H9 (cell line): Measurements from ENCODE around the gene CYTH3. TPM values are rescaled to one million over a fixed set of nuclear protein-coding genes. Genes with fewer than 3 reads are reported as not detected.

Experiments used
- DNase-seq: peaks from one replicate; pipeline ENCODE4 v3.0.0-alpha.2; 2017
- H2AFZ ChIP-seq: one replicate; pipeline ENCODE4 v1.6.1; 2013; ENCODE audit warnings: mild to moderate bottlenecking, low read length, control low read depth, moderate library complexity
- H2AK5ac ChIP-seq: 2 replicates; pipeline ENCODE4 v1.6.1; 2013; ENCODE audit warnings: low read length, control low read depth, mixed read lengths; ENCODE audit not compliant: insufficient read length
- H2BK120ac ChIP-seq: one replicate; pipeline ENCODE4 v1.6.1; 2013; ENCODE audit warnings: low read depth, mild to moderate bottlenecking, low read length, control low read depth, inconsistent platforms; ENCODE audit not compliant: poor library complexity, severe bottlenecking
- H2BK12ac ChIP-seq: 2 replicates; pipeline ENCODE4 v1.6.1; 2013; ENCODE audit warnings: low read length, control low read depth, mixed read lengths, low read depth; ENCODE audit not compliant: insufficient read length
- H2BK15ac ChIP-seq: 2 replicates; pipeline ENCODE4 v1.6.1; 2013; ENCODE audit warnings: low read depth, low read length, control low read depth
- H2BK20ac ChIP-seq: one replicate; pipeline ENCODE4 v1.6.1; 2013; ENCODE audit warnings: low read depth, mild to moderate bottlenecking, low read length, control low read depth, inconsistent platforms; ENCODE audit not compliant: poor library complexity, severe bottlenecking
- H2BK5ac ChIP-seq: 2 replicates; pipeline ENCODE4 v1.6.1; 2013; ENCODE audit warnings: low read length, control low read depth, mixed read lengths; ENCODE audit not compliant: insufficient read length
- H3K14ac ChIP-seq: 2 replicates; pipeline ENCODE4 v1.6.1; 2013; ENCODE audit warnings: low read length, control low read depth; ENCODE audit not compliant: insufficient read depth
- H3K18ac ChIP-seq: 2 replicates; pipeline ENCODE4 v1.6.1; 2013; ENCODE audit warnings: low read depth, mild to moderate bottlenecking, mixed read lengths, low read length, control low read depth; ENCODE audit not compliant: insufficient read length
- H3K23ac ChIP-seq: 2 replicates; pipeline ENCODE4 v1.6.1; 2013; ENCODE audit warnings: low read length, control low read depth, mixed read lengths, low read depth; ENCODE audit not compliant: insufficient read length
- H3K23me2 ChIP-seq: 2 replicates; pipeline ENCODE4 v1.6.1; 2013; ENCODE audit warnings: low read depth, mild to moderate bottlenecking, mixed read lengths, low read length, control low read depth; ENCODE audit not compliant: insufficient read length, poor library complexity, severe bottlenecking
- H3K27ac ChIP-seq: 2 replicates; pipeline ENCODE4 v1.5.1; 2013; ENCODE audit warnings: low read length, control low read depth, mixed read lengths, low read depth; ENCODE audit not compliant: insufficient read length
- H3K27me3 ChIP-seq: 2 replicates; pipeline ENCODE4 v1.6.1; 2013; ENCODE audit warnings: low read length, control low read depth, inconsistent platforms; ENCODE audit not compliant: insufficient read depth
- H3K4ac ChIP-seq: 2 replicates; pipeline ENCODE4 v1.6.1; 2013; ENCODE audit warnings: low read depth, mild to moderate bottlenecking, control low read depth, inconsistent platforms, low read length, moderate library complexity
- H3K4me1 ChIP-seq: 2 replicates; pipeline ENCODE4 v1.6.1; 2013; ENCODE audit warnings: low read length, control low read depth, inconsistent platforms; ENCODE audit not compliant: insufficient read depth
- H3K4me2 ChIP-seq: 2 replicates; pipeline ENCODE4 v1.6.1; 2013; ENCODE audit warnings: low read length, control low read depth, mixed read lengths; ENCODE audit not compliant: insufficient read length, insufficient read depth
- H3K56ac ChIP-seq: 2 replicates; pipeline ENCODE4 v1.6.1; 2013; ENCODE audit warnings: low read depth, mild to moderate bottlenecking, mixed read lengths, low read length, control low read depth; ENCODE audit not compliant: insufficient read length
- H3K79me1 ChIP-seq: 2 replicates; pipeline ENCODE4 v1.6.1; 2013; ENCODE audit warnings: low read depth, mild to moderate bottlenecking, moderate library complexity, low read length, control low read depth, inconsistent platforms; ENCODE audit not compliant: insufficient read depth, poor library complexity, severe bottlenecking
- H3K79me2 ChIP-seq: 2 replicates; pipeline ENCODE4 v1.6.1; 2013; ENCODE audit warnings: low read length, control low read depth, inconsistent platforms; ENCODE audit not compliant: insufficient read depth
- H3K9ac ChIP-seq: 2 replicates; pipeline ENCODE4 v1.6.1; 2013; ENCODE audit warnings: low read length, control low read depth, mixed read lengths; ENCODE audit not compliant: insufficient read length; ENCODE audit errors: extremely low read depth
- H3K9me3 ChIP-seq: one replicate; pipeline ENCODE4 v1.6.1; 2013; ENCODE audit warnings: low read depth, low read length, inconsistent platforms; ENCODE audit not compliant: control insufficient read depth
- H3T11ph ChIP-seq: one replicate; pipeline ENCODE4 v1.6.1; 2013; ENCODE audit warnings: mild to moderate bottlenecking, low read length, control low read depth, inconsistent platforms
- H4K20me1 ChIP-seq: one replicate; pipeline ENCODE4 v1.6.1; 2013; ENCODE audit not compliant: control insufficient read depth, insufficient read length, insufficient read depth
- H4K5ac ChIP-seq: 2 replicates; pipeline ENCODE4 v1.6.1; 2013; ENCODE audit warnings: low read depth, mild to moderate bottlenecking, mixed read lengths, low read length, control low read depth; ENCODE audit not compliant: insufficient read length
- H4K8ac ChIP-seq: replicated peaks from 2 replicates; pipeline ENCODE4 v1.6.1; 2013; ENCODE audit warnings: low read length, control low read depth, mixed read lengths, low read depth; ENCODE audit not compliant: insufficient read length
- H4K91ac ChIP-seq: 2 replicates; pipeline ENCODE4 v1.6.1; 2013; ENCODE audit warnings: low read depth, mild to moderate bottlenecking, moderate library complexity, mixed read lengths, low read length, control low read depth; ENCODE audit not compliant: insufficient read length
- H3K27ac Mint-ChIP-seq, 3 experiments: 2 replicates in 2 of 3; 3 replicates in 1 of 3; pipeline ENCODE4 v1.8.0; 2020 to 2021; ENCODE audit warnings: mixed read lengths in 3 of 3, mild to moderate bottlenecking in 1 of 3, moderate library complexity in 1 of 3
- H3K27me3 Mint-ChIP-seq: 2 replicates; pipeline ENCODE4 v1.8.0; 2021; ENCODE audit warnings: low read depth, mild to moderate bottlenecking, moderate library complexity, mixed read lengths
- H3K36me3 Mint-ChIP-seq, 3 experiments: 2 replicates in 2 of 3; 3 replicates in 1 of 3; pipeline ENCODE4 v1.8.0; 2020 to 2021; ENCODE audit warnings: low read depth in 3 of 3, mixed read lengths in 3 of 3; ENCODE audit not compliant: insufficient read depth in 1 of 3
- H3K4me1 Mint-ChIP-seq, 2 experiments: 2 replicates each; pipeline ENCODE4 v1.8.0; 2020; ENCODE audit warnings: mixed read lengths in 2 of 2
- H3K4me3 Mint-ChIP-seq, 2 experiments: 2 replicates in 1 of 2; 3 replicates in 1 of 2; pipeline ENCODE4 v1.8.0; 2020 to 2021; ENCODE audit warnings: mild to moderate bottlenecking in 2 of 2, mixed read lengths in 2 of 2, moderate library complexity in 1 of 2
- H3K9me3 Mint-ChIP-seq, 2 experiments: 2 replicates in 1 of 2; 3 replicates in 1 of 2; pipeline ENCODE4 v1.8.0; 2020; ENCODE audit warnings: mild to moderate bottlenecking in 2 of 2, mixed read lengths in 2 of 2, moderate library complexity in 1 of 2
- CTCF ChIP-seq: fragments of 200-600 bp; sonication (generic); conservative IDR thresholded peaks from 3 replicates; pipeline ENCODE4 v1.8.0; 2021; ENCODE audit warnings: antibody characterized with exemption, mild to moderate bottlenecking
- WGBS: extraction: QIAGEN DNeasy Blood & Tissue Kit; methylation state at CpG from one replicate; pipeline ENCODE4 v1.1.7; 2013; ENCODE audit warnings: missing lambda C conversion rate, low lambda C conversion rate, mixed read lengths; ENCODE audit not compliant: insufficient read length; ENCODE audit errors: extremely low coverage; 5-methylcytosine and 5-hydroxymethylcytosine counted together
- total RNA-seq: library from RNA; stranded (reverse); gene quantifications from 2 replicates; pipeline ENCODE4 v1.2.1, GENCODE V29; 2021

CYTH3 gene
- total RNA-seq, 1 experiment from 2014 or later, result 12.3 TPM

GRCh38 chr7:6228361-6229229 is 43.8 kb downstream of the CYTH3 start:
- Histone ChIP-seq H3K4me1 (no peaks in the 10 kb centered on the region), H3K27me3 (no peaks in the 10 kb centered on the region), H2BK5ac (no peak overlapping the region), H3K27ac (no peak overlapping the region), H3K79me1 (no peaks in the 10 kb centered on the region), H3K18ac (no peak overlapping the region), H2BK15ac (no peak overlapping the region), H2BK120ac (peak overlapping the region; percentile 28), H4K20me1 (no peaks in the 10 kb centered on the region), H3K56ac (no peak overlapping the region), H4K91ac (no peak overlapping the region), H2BK20ac (no peak overlapping the region), H3K9ac (no peak overlapping the region), H4K5ac (no peak overlapping the region), H3K9me3 (no peaks in the 10 kb centered on the region), H3K14ac (no peak overlapping the region), H2BK12ac (no peak overlapping the region), H3K23ac (no peak overlapping the region), H3T11ph (no peak overlapping the region), H4K8ac (no peak overlapping the region), H3K23me2 (no peaks in the 10 kb centered on the region), H2AFZ (no peak overlapping the region), H3K79me2 (0 out of 2 replicates have a peak, but pooled peaks cover 2% of the 10 kb centered on the region), H2AK5ac (no peak overlapping the region), H3K4ac (no peak overlapping the region), H3K4me2 (no peak overlapping the region)
- H3K4me1 Mint-ChIP-seq, result peaks cover 37 to 38% of the 10 kb centered on the region in 2 experiments
- no peaks in the 10 kb centered on the region; a peak in 1 of 7 replicates for H3K36me3 Mint-ChIP-seq
- no peak for TF ChIP-seq CTCF
- H3K9me3 Mint-ChIP-seq, result peaks cover 0 to 5% of the 10 kb centered on the region in 2 experiments; a peak in 3 of 5 replicates
- peak overlapping the region; percentile 12 to 30; a peak in 3 of 5 replicates for H3K4me3 Mint-ChIP-seq
- peak overlapping the region; percentile 54 to 91 (median 78); a peak in 6 of 7 replicates for H3K27ac Mint-ChIP-seq
- WGBS, result no CpG with 5 or more reads among the region's 9 CpGs
- H3K27me3 Mint-ChIP-seq, result no peaks in the 10 kb centered on the region
- DNase-seq, result no peak
